PFSK-1 (cell line): ENCODE measurements around the gene NDUFS1.

Experiments used
- FOXP2 ChIP-seq: optimal IDR thresholded peaks from 2 replicates; pipeline ENCODE3; 2011; ENCODE audit warnings: borderline replicate concordance, control low read depth, inconsistent platforms; ENCODE audit not compliant: insufficient read depth; ENCODE audit errors: extremely low read length, extremely low read depth
- POLR2AphosphoS5 ChIP-seq: IDR thresholded peaks from 2 replicates; pipeline ENCODE4 v1.6.1; 2012; ENCODE audit warnings: low read depth, mild to moderate bottlenecking, control low read depth, low read length, moderate library complexity
- SIN3A ChIP-seq: IDR thresholded peaks from 2 replicates; pipeline ENCODE4 v1.6.1; 2012; ENCODE audit warnings: mild to moderate bottlenecking, low read length, moderate library complexity, borderline replicate concordance; ENCODE audit not compliant: insufficient read depth
- TAF1 ChIP-seq: IDR thresholded peaks from 2 replicates; pipeline ENCODE4 v1.6.1; 2012; ENCODE audit warnings: low read length, control low read depth, borderline replicate concordance; ENCODE audit not compliant: insufficient read depth
- TF ChIP-seq, protein P1 (sequence below), 2 experiments: IDR thresholded peaks; 2 replicates each; pipeline versions ENCODE4 v1.6.1 to v1.8.0; 2011 to 2012; ENCODE audit warnings: low read depth in 2 of 2, low read length in 2 of 2, control low read depth in 1 of 2, inconsistent platforms in 1 of 2, mild to moderate bottlenecking in 1 of 2, moderate library complexity in 1 of 2; ENCODE audit not compliant: insufficient read depth in 1 of 2

GRCh38 chr2:206160125-206160806 is 1.0 kb upstream of the NDUFS1 start:
- TF ChIP-seq, protein P1, sequence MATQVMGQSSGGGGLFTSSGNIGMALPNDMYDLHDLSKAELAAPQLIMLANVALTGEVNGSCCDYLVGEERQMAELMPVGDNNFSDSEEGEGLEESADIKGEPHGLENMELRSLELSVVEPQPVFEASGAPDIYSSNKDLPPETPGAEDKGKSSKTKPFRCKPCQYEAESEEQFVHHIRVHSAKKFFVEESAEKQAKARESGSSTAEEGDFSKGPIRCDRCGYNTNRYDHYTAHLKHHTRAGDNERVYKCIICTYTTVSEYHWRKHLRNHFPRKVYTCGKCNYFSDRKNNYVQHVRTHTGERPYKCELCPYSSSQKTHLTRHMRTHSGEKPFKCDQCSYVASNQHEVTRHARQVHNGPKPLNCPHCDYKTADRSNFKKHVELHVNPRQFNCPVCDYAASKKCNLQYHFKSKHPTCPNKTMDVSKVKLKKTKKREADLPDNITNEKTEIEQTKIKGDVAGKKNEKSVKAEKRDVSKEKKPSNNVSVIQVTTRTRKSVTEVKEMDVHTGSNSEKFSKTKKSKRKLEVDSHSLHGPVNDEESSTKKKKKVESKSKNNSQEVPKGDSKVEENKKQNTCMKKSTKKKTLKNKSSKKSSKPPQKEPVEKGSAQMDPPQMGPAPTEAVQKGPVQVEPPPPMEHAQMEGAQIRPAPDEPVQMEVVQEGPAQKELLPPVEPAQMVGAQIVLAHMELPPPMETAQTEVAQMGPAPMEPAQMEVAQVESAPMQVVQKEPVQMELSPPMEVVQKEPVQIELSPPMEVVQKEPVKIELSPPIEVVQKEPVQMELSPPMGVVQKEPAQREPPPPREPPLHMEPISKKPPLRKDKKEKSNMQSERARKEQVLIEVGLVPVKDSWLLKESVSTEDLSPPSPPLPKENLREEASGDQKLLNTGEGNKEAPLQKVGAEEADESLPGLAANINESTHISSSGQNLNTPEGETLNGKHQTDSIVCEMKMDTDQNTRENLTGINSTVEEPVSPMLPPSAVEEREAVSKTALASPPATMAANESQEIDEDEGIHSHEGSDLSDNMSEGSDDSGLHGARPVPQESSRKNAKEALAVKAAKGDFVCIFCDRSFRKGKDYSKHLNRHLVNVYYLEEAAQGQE (IDR thresholded peaks at IDR 0.05; ENCODE audit: insufficient read depth in 1 of 2, low read depth in 2 of 2, low read length in 2 of 2), result no peak
- TF ChIP-seq POLR2AphosphoS5, result no peak
- no peak for TF ChIP-seq TAF1
- TF ChIP-seq SIN3A, result no peak
- no peak for TF ChIP-seq FOXP2
